Ishikawa (cell line): ENCODE data around the gene NDUFB2.

Experiments
- CEBPB ChIP-seq: IDR thresholded peaks from 2 replicates; pipeline ENCODE4 v1.6.1; 2012
- CREB1 ChIP-seq: IDR thresholded peaks from 2 replicates; pipeline ENCODE4 v1.6.1; 2012; ENCODE audit warnings: low read depth
- EGR1 ChIP-seq: IDR thresholded peaks from 2 replicates; pipeline ENCODE4 v1.6.1; 2012
- EP300 ChIP-seq: IDR thresholded peaks from 2 replicates; pipeline ENCODE4 v1.6.1; 2012; ENCODE audit warnings: borderline replicate concordance
- FOXM1 ChIP-seq: IDR thresholded peaks from 2 replicates; pipeline ENCODE4 v1.6.1; 2012; ENCODE audit warnings: low read depth, borderline replicate concordance
- NFIC ChIP-seq: IDR thresholded peaks from 2 replicates; pipeline ENCODE4 v1.6.1; 2012
- RAD21 ChIP-seq: IDR thresholded peaks from 2 replicates; pipeline ENCODE4 v1.6.1; 2012; ENCODE audit warnings: low read depth
- REST ChIP-seq: IDR thresholded peaks from 2 replicates; pipeline ENCODE4 v1.6.1; 2012; ENCODE audit warnings: low read depth, mild to moderate bottlenecking
- TAF1 ChIP-seq: IDR thresholded peaks from 2 replicates; pipeline ENCODE4 v1.6.1; 2012; ENCODE audit warnings: low read depth, mild to moderate bottlenecking
- TCF12 ChIP-seq: IDR thresholded peaks from 2 replicates; pipeline ENCODE4 v1.6.1; 2012; ENCODE audit warnings: low read depth
- TEAD4 ChIP-seq: IDR thresholded peaks from 2 replicates; pipeline ENCODE4 v1.6.1; 2012
- USF1 ChIP-seq: IDR thresholded peaks from 2 replicates; pipeline ENCODE4 v1.6.1; 2012
- YY1 ChIP-seq: IDR thresholded peaks from 2 replicates; pipeline ENCODE4 v1.6.1; 2012; ENCODE audit warnings: low read depth
- ZBTB7A ChIP-seq: IDR thresholded peaks from 2 replicates; pipeline ENCODE4 v1.6.1; 2012; ENCODE audit warnings: low read depth
- TF ChIP-seq, protein P1 (sequence below): IDR thresholded peaks from 2 replicates; pipeline ENCODE4 v1.6.1; 2012

The NDUFB2 gene

DNA sequence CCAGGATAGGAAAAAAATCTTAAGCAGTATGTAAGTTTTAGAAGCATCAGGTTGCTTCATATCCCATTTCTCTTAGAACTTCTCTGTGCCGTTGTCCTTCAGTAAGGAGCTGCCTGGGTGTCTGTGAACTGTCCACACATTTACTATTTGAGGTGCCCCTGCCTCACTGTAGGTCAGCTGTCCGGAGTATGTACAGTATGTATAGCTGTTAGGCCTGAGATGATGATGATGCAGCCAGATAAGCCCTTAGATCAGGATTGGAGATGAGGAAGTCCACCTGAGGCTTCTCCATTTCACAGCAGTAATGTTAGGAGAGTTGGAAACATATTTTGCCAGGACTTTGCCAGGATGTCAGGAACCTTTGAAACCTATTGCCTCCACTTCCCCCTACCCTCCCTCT, 7.7 kb downstream of the NDUFB2 start:
- TF ChIP-seq EGR1 (no peak), TAF1 (no peak), REST (no peak), CREB1 (no peak), ZBTB7A (no peak), YY1 (no peak), FOXM1 (no peak), NFIC (no peak), USF1 (no peak), TEAD4 (no peak)
- TF ChIP-seq, protein P1, sequence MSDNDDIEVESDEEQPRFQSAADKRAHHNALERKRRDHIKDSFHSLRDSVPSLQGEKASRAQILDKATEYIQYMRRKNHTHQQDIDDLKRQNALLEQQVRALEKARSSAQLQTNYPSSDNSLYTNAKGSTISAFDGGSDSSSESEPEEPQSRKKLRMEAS: no peak

DNA sequence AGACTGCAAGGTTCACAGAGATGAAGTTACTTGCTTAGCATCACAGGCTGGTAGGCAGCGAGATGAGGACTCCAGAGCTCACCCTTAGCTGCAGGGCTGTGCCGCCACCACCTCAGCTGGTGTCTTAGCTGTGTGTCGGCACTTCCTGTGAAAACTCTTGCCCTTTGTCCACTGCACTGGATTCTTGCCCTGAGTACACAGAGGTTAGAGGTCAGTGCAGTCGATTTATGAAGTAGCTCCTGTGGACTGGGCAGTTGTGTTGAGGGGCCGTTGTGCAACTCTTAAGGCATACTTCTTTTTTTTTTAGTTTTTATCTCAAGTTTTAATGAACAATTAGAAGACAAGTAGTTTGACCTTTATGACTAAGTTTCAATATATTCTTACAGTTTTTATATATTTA, 10.6 kb downstream of the NDUFB2 start:
- TF ChIP-seq EGR1: no peak
- no peak for TF ChIP-seq REST
- TF ChIP-seq, protein P1: no peak
- no peak for TF ChIP-seq YY1
- TF ChIP-seq CEBPB: no peak
- TF ChIP-seq USF1: no peak
- TF ChIP-seq CREB1: no peak
- TF ChIP-seq RAD21: no peak
- no peak for TF ChIP-seq NFIC
- TF ChIP-seq TAF1: no peak
- no peak for TF ChIP-seq ZBTB7A

DNA sequence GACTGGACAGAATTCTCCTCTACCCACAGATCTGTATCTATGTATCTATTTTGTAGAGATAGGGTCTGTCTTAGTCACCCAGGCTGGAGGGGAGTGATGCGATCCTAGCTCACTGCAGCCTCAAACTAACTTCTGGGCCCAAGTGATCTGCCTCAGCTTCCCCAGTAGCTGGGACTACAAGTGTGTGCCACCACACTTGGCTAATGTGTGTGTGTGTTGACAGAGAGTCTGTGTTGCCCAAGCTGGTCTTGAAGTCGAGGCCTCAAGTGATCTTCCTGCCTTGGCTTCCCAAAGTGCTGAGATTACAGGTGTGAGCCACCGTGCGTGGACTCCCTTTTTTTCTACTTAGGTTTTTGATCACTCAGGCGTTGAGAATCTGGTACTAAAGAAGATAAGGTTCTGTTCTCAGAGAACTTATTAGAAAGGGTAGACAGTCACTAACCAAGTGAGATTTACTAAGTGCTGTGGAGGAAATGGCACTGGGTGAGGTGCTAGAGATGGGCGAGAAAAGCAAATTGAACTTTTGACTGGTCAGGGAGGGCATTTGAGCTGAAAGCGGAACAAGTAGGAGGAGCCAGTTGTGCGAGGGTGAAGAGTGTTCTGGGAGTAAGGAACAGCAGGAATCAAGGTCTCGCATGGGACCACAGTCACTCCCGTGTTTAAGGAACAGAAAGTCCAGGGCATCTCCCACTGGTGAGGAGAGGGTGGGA, 18.0 kb downstream of the NDUFB2 start:
- TF ChIP-seq CEBPB (no peak), TEAD4 (no peak), YY1 (no peak), FOXM1 (no peak), RAD21 (no peak), ZBTB7A (no peak), TAF1 (no peak), USF1 (no peak), EP300 (no peak), NFIC (no peak), EGR1 (no peak), REST (no peak), TCF12 (no peak), CREB1 (no peak)
- TF ChIP-seq, protein P1: no peak

GRCh38 chr7:140719721-140720120, 23.2 kb downstream of the NDUFB2 start:
- TF ChIP-seq RAD21: no peak
- no peak for TF ChIP-seq CREB1
- no peak for TF ChIP-seq FOXM1
- TF ChIP-seq TAF1: no peak
- TF ChIP-seq USF1: no peak
- TF ChIP-seq EGR1: no peak
- TF ChIP-seq REST: no peak
- TF ChIP-seq EP300: no peak
- no peak for TF ChIP-seq NFIC
- no peak for TF ChIP-seq TEAD4
